ENCODE data around the gene NRL.
A peak's percentile ranks its signal among the peaks of the same experiment; 100 is the strongest.

Gene NRL

DNA sequence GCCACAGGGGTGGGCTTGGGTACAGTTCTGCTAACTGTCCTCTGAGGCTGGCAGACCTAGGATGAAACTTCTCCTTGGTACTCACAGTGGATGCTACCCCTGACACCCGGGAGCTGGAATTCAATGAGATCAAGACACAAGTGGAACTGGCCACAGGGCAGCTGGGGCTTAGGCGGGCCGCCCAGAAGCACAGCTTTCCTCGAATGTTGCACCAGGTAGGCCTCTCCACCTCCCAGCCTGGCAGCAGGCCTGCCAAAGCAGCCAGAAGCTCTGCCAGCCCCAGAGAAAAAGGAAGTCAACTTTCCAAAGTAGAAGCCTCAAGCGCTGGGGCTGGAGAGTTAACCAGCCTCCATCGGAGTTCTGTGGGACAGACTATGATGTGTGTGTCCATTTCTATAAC, 2.4 kb upstream of the NRL start:
- no peak overlapping the region for H3K4me3 ChIP-seq (ENCODE audit: low read depth, low read length)
- DNase-seq (ENCODE audit: low read depth, low spot score) = no peak
- in situ Hi-C loops (cut with HindIII; ENCODE audit: low sequenced_read_pairs) = no loop called here
- TF ChIP-seq, protein P1, sequence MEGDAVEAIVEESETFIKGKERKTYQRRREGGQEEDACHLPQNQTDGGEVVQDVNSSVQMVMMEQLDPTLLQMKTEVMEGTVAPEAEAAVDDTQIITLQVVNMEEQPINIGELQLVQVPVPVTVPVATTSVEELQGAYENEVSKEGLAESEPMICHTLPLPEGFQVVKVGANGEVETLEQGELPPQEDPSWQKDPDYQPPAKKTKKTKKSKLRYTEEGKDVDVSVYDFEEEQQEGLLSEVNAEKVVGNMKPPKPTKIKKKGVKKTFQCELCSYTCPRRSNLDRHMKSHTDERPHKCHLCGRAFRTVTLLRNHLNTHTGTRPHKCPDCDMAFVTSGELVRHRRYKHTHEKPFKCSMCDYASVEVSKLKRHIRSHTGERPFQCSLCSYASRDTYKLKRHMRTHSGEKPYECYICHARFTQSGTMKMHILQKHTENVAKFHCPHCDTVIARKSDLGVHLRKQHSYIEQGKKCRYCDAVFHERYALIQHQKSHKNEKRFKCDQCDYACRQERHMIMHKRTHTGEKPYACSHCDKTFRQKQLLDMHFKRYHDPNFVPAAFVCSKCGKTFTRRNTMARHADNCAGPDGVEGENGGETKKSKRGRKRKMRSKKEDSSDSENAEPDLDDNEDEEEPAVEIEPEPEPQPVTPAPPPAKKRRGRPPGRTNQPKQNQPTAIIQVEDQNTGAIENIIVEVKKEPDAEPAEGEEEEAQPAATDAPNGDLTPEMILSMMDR (IDR thresholded peaks at IDR 0.05; ENCODE audit: low read depth, low read length) = no peak

DNA sequence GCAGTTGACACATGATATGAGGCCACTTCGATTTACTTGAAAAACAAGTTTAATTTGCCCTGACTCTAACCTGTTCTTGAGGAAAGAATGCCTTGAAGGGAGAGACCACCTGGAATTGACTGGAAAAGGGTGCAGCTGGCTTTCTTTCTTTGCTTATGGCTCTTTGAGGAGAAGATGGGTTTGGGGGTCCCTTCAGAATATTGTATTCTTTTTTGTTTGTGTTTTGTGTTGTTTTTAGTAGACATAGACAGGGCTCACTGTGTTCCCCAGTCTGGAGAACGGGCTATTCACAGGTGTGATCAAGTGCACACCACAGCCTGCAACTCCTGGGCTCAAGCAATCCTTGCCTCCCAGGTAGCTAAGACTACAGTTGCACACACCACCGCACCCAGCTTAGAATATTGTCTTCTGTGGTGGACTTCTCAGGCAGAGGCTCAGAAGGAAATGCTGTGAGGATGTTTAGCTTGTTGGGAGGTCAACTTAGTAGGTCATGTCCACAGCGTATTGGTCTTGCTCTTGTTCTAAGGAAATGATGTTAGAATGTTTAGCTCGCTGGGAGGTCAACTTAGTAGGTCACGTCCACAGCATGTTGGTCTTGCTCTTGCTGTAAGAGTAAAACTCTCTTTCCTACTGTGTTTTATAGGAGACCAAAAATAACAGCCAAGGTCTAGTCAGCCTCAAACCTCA, 1.5 kb upstream of the NRL start:
- no peak overlapping the region for H3K4me3 ChIP-seq (ENCODE audit: low read depth, low read length)
- no peak for DNase-seq (ENCODE audit: low read depth, low spot score)
- TF ChIP-seq, protein P1 (IDR thresholded peaks at IDR 0.05; ENCODE audit: low read depth, low read length) = no peak
- in situ Hi-C loops (cut with HindIII; ENCODE audit: low sequenced_read_pairs) = no loop called here

DNA sequence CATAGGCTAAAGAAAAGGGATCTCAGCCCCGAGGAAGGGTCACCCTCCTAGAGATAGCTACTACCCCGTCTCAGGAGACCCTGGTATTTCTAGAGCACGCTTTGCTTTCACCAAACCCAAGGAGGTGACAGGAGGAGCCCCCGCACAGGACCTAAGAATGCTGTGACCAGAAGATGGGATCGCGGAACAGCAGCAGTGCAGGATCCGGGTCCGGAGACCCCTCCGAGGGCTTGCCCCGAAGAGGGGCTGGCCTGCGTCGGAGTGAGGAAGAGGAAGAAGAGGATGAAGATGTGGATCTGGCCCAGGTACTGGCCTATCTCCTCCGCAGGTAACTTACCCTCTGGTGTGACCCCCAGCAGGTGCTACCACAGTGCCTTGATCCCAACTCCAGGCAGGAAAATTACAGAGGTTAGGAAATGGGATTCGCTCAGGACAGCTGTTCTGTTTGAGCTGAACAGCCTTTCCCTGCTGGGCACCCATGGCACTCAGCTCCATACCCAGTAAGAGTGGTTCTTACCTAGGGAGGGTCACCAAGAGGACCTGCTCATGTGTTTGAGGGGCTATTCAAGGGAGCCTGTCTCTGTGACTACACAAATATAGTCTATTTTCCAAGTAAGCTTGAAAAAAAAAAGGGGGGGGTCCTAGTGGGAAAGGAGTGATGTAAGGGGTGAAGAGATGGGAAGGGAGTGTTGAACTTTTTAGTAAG, 826 bp upstream of the NRL start:
- TF ChIP-seq, protein P1 (IDR thresholded peaks at IDR 0.05; ENCODE audit: low read depth, low read length) = no peak
- in situ Hi-C loops (cut with HindIII; ENCODE audit: low sequenced_read_pairs) = no loop called here
- no peak for DNase-seq (ENCODE audit: low read depth, low spot score)
- H3K4me3 ChIP-seq (ENCODE audit: low read depth, low read length) = peak overlapping the region; percentile 76

DNA sequence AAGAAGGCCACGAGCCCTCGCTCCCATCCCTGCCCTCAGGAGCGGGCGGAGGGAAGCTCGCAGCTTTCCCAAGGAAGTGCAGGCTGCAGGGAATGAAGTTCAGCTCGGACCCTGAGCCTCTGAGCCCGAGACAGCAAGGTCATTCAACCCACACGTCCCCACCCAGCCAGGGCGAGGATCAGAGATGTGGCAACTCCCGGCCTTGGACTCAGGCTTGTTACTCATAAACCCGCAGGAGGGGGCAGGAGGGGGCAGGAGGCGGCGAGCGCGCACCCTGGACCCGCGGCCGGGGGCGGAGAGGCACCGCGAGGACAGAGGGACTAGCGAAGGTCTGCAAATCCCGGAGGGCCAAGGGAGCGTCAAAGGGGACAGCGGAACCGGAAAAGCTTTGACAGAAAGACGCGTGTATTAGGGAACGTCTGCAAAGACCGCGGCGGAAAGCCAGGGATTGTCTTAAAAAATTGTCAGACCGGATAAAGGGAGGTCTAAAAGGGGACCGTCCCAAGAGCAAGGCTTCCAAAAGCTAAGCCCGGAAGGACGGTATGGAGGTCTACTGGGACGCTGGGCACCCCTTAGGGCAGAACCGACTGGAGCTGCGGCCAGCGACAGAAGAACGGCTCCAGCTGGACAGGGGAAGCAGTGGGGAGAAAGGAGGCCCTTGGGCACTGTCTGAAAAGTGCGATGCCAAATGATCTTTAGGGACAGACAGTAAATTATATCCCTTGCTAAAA, 783 bp downstream of the NRL start:
- TF ChIP-seq, protein P1 (IDR thresholded peaks at IDR 0.05; ENCODE audit: low read depth, low read length) = no peak
- peak overlapping the region; percentile 76 for H3K4me3 ChIP-seq (ENCODE audit: low read depth, low read length)
- in situ Hi-C loops (cut with HindIII; ENCODE audit: low sequenced_read_pairs) = no loop called here
- DNase-seq (ENCODE audit: low read depth, low spot score) = peak; percentile 90

DNA sequence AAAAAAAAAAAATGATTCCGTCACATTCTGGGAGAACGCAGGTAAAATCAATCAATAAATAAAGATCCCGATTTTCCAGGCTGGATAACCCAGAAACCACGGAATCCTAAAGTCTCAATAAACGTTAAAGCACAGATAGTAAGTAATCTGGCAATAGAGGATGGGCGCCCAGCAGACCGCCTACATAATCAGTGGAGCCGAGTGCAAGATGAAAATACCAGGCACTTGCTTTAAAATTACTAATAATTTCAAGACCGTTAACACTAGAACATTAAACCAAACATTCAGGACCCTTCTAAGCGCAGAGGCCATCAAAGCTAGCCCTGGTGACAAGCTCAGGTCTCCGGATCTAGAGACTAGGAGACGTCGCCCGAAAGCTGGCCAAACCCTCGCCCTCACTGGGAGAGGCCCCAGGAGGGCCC, 1.4 kb downstream of the NRL start:
- peak overlapping the region; percentile 76 for H3K4me3 ChIP-seq (ENCODE audit: low read depth, low read length)
- DNase-seq (ENCODE audit: low read depth, low spot score) = no peak
- TF ChIP-seq, protein P1 (IDR thresholded peaks at IDR 0.05; ENCODE audit: low read depth, low read length) = no peak
- in situ Hi-C loops (cut with HindIII; ENCODE audit: low sequenced_read_pairs) = no loop called here

DNA sequence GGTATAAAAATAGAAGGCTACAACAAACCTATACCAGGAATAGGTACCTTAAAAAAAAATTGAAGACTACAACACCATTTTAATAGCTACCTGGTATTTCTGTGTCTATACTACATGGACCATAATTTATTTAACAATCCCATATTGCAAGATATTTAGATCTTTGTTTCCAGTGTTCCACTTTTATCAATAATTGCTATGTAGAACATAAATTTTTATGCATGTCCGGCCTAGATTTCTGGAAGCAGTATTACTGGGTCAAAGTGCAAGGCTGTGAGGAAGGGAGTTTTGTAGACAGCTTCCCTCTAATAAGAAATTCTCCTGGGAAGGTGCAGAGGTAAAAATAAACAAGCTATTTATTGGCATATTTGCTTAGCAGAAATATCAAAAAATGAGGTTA, 4.2 kb downstream of the NRL start:
- in situ Hi-C loops (cut with HindIII; ENCODE audit: low sequenced_read_pairs) = no loop called here
- H3K4me3 ChIP-seq (ENCODE audit: low read depth, low read length) = no peak overlapping the region
- no peak for DNase-seq (ENCODE audit: low read depth, low spot score)
- TF ChIP-seq, protein P1 (IDR thresholded peaks at IDR 0.05; ENCODE audit: low read depth, low read length) = no peak
